Measurements from ENCODE around the gene PEPD. TPM values are rescaled to one million over a fixed set of nuclear protein-coding genes. Genes with fewer than 3 reads are reported as not detected.

PEPD gene
- total and polyA plus RNA-seq, 4 donors, result 37.3 to 211 (median 117) TPM

- TF ChIP-seq ATF3 (IDR thresholded peaks at IDR 0.05), result no peak
- no peak for TF ChIP-seq HNF4A (conservative IDR thresholded peaks at IDR 0.05)
- no peak for TF ChIP-seq RXRA (IDR thresholded peaks at IDR 0.05)
- no peak for TF ChIP-seq FOXA2 (IDR thresholded peaks at IDR 0.05)
- TF ChIP-seq SP1 (IDR thresholded peaks at IDR 0.05), result no peak
- no peak for TF ChIP-seq HNF4G (IDR thresholded peaks at IDR 0.05)
Observed at GRCh38 chr19:33486407-33486806, 35.2 kb downstream of the PEPD start (continued).

GRCh38 chr19:33484226-33484774 lies 37.3 kb downstream of the PEPD start:
- no peak for DNase-seq (ENCODE audit: low spot score)
- peaks cover 3 to 36% (median 20%) of the 10 kb centered on the region in 4 donors for H3K36me3 ChIP-seq (ENCODE audit: control insufficient read depth in 4 of 4, insufficient read depth in 3 of 4, low read depth in 1 of 4, low read length in 3 of 4)

GRCh38 chr19:33482476-33482875 lies 39.1 kb downstream of the PEPD start:
- no peaks in the 10 kb centered on the region for H3K9me3 ChIP-seq (ENCODE audit: control insufficient read depth in 4 of 4, low read length in 3 of 4)
- 79% methylated on average over 3 of the region's 3 CpGs for WGBS
- H3K4me3 ChIP-seq (ENCODE audit: low read depth in 1 of 3, low read length in 3 of 3), result no peak overlapping the region
- H3K4me1 ChIP-seq (ENCODE audit: control insufficient read depth in 4 of 4, insufficient read depth in 4 of 4, low read length in 3 of 4), result no peaks in the 10 kb centered on the region
- H3K36me3 ChIP-seq (ENCODE audit: control insufficient read depth in 4 of 4, insufficient read depth in 3 of 4, low read depth in 1 of 4, low read length in 3 of 4), result peaks cover 2 to 27% (median 18%) of the 10 kb centered on the region in 4 donors
- H3K9ac ChIP-seq (ENCODE audit: low read depth in 1 of 2, low read length in 2 of 2), result no peak overlapping the region
- no peak for DNase-seq (ENCODE audit: low spot score)
- TF ChIP-seq SP1 (IDR thresholded peaks at IDR 0.05), result no peak
- TF ChIP-seq EGR1 (IDR thresholded peaks at IDR 0.05; ENCODE audit: low read depth in 2 of 2), result no peak
- no peak for TF ChIP-seq CTCF (IDR thresholded peaks at IDR 0.05; ENCODE audit: low read depth, low read length, missing input control)
- H3K27me3 ChIP-seq (ENCODE audit: control insufficient read depth in 4 of 4, insufficient read depth in 4 of 4, low read length in 3 of 4), result no peaks in the 10 kb centered on the region
- H3K27ac ChIP-seq (ENCODE audit: low read depth in 1 of 2, low read length in 2 of 2), result no peak overlapping the region

More at GRCh38 chr19:33484226-33484774, 37.3 kb downstream of the PEPD start:
- H3K9ac ChIP-seq (ENCODE audit: low read depth in 1 of 2, low read length in 2 of 2), result no peak overlapping the region
- H3K27ac ChIP-seq (ENCODE audit: low read depth in 1 of 2, low read length in 2 of 2), result no peak overlapping the region
- no peaks in the 10 kb centered on the region for H3K4me1 ChIP-seq (ENCODE audit: control insufficient read depth in 4 of 4, insufficient read depth in 4 of 4, low read length in 3 of 4)
- WGBS, result 96% methylated on average over 8 of the region's 8 CpGs
- H3K27me3 ChIP-seq (ENCODE audit: control insufficient read depth in 4 of 4, insufficient read depth in 4 of 4, low read length in 3 of 4), result no peaks in the 10 kb centered on the region
- no peaks in the 10 kb centered on the region for H3K9me3 ChIP-seq (ENCODE audit: control insufficient read depth in 4 of 4, low read length in 3 of 4)
- TF ChIP-seq CTCF (IDR thresholded peaks at IDR 0.05; ENCODE audit: low read depth, low read length, missing input control), result no peak
- TF ChIP-seq JUND (IDR thresholded peaks at IDR 0.05), result no peak
- H3K4me3 ChIP-seq (ENCODE audit: low read depth in 1 of 3, low read length in 3 of 3), result no peak overlapping the region

GRCh38 chr19:33481863-33482262 lies 39.7 kb downstream of the PEPD start:
- H3K9ac ChIP-seq (ENCODE audit: low read depth in 1 of 2, low read length in 2 of 2), result no peak overlapping the region
- DNase-seq (ENCODE audit: low spot score), result no peak
- no peak overlapping the region for H3K4me3 ChIP-seq (ENCODE audit: low read depth in 1 of 3, low read length in 3 of 3)
- no peak for TF ChIP-seq RXRA (IDR thresholded peaks at IDR 0.05)
- TF ChIP-seq HNF4G (IDR thresholded peaks at IDR 0.05), result no peak
- TF ChIP-seq CTCF (IDR thresholded peaks at IDR 0.05; ENCODE audit: low read depth, low read length, missing input control), result no peak
- TF ChIP-seq ZBTB33 (IDR thresholded peaks at IDR 0.05), result no peak
- TF ChIP-seq ATF3 (IDR thresholded peaks at IDR 0.05), result no peak
- no peak for TF ChIP-seq HNF4A (conservative IDR thresholded peaks at IDR 0.05)
- TF ChIP-seq JUND (IDR thresholded peaks at IDR 0.05), result no peak
- no peak for TF ChIP-seq RAD21 (IDR thresholded peaks at IDR 0.05)
- TF ChIP-seq YY1 (IDR thresholded peaks at IDR 0.05), result no peak
- no peak for TF ChIP-seq MAX (IDR thresholded peaks at IDR 0.05)
- no peak overlapping the region for H3K27ac ChIP-seq (ENCODE audit: low read depth in 1 of 2, low read length in 2 of 2)
- H3K36me3 ChIP-seq (ENCODE audit: control insufficient read depth in 4 of 4, insufficient read depth in 3 of 4, low read depth in 1 of 4, low read length in 3 of 4), result peaks cover 8 to 28% (median 18%) of the 10 kb centered on the region in 4 donors
- no peaks in the 10 kb centered on the region for H3K27me3 ChIP-seq (ENCODE audit: control insufficient read depth in 4 of 4, insufficient read depth in 4 of 4, low read length in 3 of 4)
- H3K9me3 ChIP-seq (ENCODE audit: control insufficient read depth in 4 of 4, low read length in 3 of 4), result no peaks in the 10 kb centered on the region
- WGBS, result 96% methylated on average over 4 of the region's 4 CpGs
- no peaks in the 10 kb centered on the region for H3K4me1 ChIP-seq (ENCODE audit: control insufficient read depth in 4 of 4, insufficient read depth in 4 of 4, low read length in 3 of 4)

All from liver (tissue), 9 donors.